HUDEP-2 (cell line): ENCODE measurements around the gene SULT1C2.
"Not testable (repeated sequence)": the region's sequence is repeated elsewhere in the genome, so short reads cannot be mapped to it uniquely, and the experiment has no call there.

Experiments used
- DNase-seq, 76 experiments: peaks; one replicate each; lab custom pipeline; 2025; ENCODE audit not compliant: unreplicated experiment in 76 of 76; lab: John Stamatoyannopoulos, UW

The SULT1C2 gene

DNA sequence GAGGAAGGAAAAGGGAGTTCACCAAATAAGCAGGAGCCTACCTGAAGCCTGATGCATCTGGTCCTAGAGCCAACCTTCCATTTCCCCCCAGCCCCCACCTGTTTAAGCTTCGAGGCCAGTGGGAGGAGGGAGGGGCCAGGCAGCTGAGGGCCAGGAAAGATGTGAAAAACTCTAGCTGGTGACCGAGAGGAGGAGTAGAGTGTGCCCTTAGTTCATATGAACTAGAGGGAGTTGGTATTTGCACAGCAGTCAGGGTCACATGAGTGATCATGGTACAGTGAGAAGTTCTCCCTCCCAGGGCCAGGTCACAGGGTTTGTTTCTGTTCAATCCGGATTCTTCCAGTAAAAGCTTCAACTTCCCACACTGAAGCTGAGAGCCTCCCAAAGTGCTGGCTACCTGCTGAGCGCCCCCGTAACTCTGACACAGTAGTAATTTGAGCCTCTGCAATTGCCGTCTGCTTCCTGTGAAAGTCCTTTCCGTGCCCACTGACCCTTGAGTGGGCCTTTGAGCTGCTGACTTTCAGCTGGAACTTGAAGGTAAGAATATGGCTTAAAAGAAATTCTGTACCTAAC is at the start of gene SULT1C2:
SULT1C2 (plus strand) TSS at position 362 of the 573 bp plus-strand sequence. CDS start 4,773 bp downstream, outside the sequence.
- no peak for DNase-seq

DNA sequence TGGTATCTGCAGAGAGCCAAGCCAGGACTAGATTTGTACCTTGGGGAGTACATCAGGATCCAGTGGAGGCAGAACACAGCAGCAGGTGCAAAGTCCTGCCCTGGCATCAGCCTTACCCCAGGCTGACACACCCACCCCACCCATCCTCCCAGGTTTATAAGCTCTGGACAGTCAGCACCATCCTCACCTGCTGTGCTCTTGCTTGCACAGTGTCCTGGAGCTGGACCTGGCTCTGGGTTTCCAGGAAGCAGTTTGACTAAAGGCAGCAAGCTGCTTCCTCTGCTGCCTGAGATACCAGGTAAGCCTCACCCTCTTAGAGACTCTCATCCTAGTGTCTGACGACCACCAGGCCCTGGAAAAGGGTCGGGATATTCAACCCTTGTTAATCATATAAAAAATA is 48.9 kb upstream of the SULT1C2 start, which contains the start of gene SULT1C3:
SULT1C3 (plus strand) TSS at position 183 of the 400 bp plus-strand sequence. CDS start 7,227 bp downstream, outside the sequence.
- DNase-seq = no peak

DNA sequence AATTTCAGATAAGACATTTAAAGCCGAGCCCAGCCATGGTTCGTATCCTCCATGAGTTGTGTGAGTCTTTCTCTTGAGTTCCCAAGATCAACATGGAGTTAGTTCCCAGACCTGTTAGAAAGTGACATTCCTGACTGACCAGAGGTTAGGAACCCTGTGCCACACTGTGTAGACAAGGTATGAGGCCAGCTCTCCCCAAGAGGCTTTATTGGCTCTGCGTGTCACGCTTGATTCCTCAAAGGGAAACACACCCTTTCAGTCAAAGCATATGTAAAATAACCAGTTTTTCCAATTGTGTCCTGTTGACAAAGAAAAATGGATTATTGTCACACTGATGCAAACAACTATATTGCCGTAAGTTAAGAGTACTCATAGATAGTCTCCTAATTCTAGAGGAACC is 47.7 kb upstream of the SULT1C2 start:
- no peak for DNase-seq

DNA sequence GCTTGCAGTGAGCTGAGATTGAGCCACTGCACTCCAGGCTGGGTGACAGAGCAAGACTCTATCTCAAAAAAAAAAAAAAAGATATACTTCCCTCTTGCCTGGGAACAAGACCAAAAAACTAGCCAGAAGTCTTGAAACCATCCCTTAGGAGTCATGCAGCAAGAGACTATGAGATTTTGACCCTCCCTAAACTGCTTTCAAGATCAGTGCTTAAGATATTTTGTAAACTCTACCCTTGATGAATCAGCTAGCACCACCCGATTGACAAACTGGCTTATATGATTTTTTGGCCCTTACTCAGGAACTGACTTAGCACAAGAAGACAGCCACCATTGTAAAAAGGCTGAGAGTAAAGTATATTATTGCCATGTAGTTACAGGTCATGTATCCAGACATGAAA is 45.1 kb upstream of the SULT1C2 start:
- DNase-seq = no peak

DNA sequence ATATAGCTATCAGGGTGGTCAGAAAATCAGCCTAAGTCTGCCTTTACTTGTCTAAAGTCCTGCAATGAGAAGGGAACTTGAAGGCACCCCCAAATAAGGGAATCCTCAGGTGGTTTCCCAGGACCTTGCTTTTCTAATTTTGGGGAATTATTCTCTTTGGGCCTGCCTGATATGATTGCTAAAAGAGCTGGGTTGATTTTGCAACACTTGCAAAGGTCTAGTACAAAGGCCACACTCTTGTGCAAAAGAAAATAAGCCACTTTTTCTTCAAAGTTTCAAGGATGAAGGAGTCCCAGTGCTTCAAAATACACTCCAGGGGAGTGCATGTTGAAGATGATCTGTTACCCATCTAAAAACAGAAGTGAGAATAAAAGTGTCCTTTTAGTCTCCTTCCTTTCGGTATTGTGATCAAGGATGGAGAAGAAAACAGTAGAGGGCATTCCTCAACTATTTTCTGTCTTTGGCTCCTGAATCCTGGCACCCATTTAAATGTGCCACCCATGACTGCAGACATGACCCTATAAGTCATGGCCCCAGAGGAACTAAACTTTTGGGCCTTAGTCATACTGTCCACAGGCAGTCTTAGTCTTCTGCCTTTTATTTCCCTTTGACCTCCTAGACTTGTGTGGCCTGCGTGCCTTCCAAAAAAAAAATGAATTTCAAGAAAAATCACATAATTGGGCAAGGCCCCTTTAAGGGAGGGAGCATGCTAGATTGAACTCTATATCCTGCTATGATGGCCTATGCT is 43.9 kb upstream of the SULT1C2 start:
- DNase-seq = no peak

DNA sequence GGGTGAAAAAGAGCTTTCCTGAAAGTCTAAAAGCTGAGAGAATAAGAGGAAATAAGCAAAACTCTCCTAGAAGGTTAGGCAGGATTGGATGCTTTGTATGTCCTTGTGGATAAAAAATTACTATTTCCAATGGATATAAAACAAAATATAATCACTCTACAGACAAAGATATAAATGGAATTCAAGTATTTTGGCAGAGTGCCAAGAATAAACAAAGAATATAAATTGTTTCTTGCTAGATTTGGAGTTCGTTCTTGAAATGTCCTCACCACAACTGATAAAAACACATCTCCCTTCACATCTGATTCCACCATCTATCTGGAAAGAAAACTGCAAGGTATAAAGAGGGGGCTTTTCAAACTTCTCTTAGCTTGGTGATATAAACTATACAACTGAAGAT is 35.6 kb upstream of the SULT1C2 start:
- DNase-seq = no peak

DNA sequence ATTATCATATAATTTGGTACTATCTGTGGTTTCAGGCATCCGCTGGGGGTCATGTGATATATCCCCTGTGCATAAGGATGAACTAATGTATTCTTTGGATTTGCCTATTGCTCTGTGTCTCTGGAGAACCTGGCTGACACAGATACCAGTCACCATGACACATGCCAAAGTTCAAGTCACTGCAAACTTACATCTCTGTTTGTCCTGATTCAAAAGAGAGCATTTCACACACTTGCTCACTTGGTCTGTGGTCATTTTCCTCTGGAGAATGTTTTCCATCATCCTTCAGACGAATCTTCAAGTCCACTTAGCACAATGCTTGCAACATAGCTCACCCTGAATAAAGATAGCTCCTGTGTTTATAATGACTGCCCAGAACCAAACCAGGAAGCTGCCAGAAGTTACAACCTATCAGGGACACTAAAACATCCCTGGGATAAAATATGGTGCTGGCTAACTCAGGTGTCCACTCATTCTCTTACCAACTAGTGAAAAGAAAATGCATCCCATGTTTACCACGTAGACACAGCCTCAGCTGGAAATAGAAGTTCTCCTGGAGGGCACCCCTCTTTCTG is 30.9 kb upstream of the SULT1C2 start:
- no peak for DNase-seq

DNA sequence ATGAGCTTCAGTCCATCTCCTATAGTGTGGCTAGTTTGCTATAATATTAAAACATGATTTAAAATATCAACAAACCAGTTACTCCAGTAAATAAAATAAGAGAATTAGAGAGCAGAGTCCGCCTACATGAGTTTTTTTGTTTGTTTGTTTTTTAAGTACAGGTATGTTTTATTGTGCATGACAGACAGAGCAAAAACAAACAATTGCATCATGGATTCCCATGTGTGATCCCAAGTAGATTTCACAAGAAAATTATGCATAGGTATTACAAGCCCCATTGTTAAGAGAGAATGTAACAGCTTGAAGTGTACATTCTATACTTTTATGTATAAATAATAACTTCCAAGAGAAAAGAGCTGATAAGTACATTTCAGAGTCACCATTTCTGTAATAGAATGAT is 27.9 kb upstream of the SULT1C2 start:
- no peak for DNase-seq

DNA sequence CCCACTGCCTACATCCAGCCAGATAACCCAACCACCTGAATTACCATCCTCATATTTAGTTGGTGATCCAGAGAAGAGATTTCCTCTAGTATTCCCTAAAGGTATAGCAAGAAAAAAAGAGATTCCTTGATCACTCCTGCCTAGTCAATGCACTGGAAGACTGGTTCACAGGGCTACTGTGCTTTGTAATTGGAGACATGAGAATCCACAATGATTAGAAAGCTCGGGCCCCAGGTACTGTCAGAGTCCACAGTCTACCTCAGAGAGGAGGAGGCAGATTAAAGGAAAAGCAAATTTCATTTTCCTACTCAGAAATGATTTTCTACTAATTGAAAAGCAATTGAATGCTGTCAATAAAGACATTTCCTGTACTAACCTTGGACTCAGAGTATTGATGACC is 26.7 kb upstream of the SULT1C2 start:
- no peak for DNase-seq

DNA sequence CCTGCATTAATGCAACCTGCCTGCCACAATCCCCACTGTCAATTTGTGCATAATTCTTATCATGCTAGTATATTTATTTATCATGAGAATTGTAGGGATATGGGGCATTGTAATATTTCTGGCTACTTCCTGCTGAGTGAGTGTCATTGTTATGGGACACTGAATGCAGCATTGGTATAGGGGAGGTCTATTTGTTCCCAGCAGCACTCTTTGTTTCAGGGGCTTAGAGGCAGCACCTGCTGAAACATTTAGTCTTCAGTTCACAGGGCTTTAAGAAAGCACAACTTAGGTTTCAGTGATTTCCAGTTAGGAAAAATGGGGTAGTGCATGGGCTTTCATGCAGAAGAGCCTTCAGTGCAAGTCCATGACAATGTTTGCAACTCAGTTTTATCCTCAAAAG is 25.3 kb upstream of the SULT1C2 start:
- DNase-seq = peak in 1 of 76 experiments; percentile 1

DNA sequence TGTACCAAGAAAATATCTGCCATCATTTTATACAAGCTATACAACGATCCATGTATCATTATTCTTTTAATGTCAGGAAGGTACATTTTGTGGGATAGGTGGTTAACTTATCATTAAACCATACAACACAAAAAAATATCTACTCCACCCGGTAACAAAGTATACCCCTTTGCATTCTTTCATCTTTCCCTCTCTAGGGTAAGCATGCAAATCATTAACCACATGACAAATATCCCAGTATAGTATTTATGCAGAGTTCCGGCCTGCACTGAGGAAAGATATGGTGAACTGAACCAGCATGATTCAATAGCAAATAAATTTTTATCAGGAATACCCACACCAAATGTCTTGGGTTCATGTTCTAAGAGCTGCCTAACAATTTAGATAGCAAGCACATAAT is 22.5 kb upstream of the SULT1C2 start:
- DNase-seq = no peak

DNA sequence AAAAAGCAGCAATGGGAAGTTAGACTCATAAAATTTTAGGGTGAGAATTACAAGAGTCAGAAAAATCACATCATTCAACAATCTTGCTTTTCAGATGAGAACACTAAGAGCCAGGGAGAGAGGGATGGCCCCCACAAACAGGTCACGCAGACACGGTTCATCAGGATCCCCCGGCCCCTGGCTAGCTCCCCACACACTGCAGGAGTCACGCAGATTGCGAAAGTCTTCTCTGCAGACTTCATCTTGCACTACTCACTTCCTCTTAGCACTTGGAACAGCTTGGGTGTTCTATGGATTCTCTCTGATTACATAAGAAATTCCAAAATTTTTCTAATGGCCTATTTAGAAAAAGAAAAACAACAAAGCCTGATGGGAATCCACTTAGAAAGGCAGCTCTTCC is 21.6 kb upstream of the SULT1C2 start:
- DNase-seq = no peak

DNA sequence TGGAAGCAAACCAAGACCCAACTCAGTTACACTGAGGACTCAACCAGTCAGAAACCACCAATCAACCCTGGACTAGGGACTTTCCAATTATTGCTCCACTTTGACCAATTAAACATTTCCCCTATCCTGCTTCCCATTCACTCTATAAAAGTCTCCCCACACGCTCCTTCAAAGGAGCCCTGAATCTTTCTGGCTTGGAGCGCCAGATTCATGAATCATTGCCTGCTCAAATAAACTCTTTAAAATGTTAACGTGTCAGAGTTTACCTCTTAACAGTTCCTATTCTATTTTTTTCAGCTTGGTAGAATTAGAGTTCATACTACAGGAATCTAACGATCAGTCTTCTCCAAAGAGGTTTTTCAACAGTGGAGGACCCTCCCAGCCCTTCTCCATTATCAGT is 20.7 kb upstream of the SULT1C2 start:
- no peak for DNase-seq

DNA sequence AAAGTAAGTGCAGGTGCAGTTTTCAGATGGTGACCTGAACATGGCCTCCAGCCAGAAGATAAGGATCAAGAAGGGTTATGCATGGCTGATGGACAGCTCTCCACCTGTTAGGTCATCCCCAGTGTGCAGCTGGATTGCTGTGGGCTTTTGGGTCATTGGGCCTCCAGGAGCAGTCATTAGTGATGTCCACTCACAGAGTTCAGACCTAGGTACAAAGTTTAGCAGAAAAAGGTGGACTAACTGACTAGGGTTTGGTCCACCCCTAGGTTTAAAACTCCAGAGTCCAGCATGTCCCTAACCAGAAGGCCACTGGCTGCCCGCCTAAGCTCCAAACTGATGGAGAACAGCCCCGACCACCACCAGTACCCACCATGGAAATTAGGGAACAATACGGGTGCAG is 18.3 kb upstream of the SULT1C2 start:
- DNase-seq = no peak

DNA sequence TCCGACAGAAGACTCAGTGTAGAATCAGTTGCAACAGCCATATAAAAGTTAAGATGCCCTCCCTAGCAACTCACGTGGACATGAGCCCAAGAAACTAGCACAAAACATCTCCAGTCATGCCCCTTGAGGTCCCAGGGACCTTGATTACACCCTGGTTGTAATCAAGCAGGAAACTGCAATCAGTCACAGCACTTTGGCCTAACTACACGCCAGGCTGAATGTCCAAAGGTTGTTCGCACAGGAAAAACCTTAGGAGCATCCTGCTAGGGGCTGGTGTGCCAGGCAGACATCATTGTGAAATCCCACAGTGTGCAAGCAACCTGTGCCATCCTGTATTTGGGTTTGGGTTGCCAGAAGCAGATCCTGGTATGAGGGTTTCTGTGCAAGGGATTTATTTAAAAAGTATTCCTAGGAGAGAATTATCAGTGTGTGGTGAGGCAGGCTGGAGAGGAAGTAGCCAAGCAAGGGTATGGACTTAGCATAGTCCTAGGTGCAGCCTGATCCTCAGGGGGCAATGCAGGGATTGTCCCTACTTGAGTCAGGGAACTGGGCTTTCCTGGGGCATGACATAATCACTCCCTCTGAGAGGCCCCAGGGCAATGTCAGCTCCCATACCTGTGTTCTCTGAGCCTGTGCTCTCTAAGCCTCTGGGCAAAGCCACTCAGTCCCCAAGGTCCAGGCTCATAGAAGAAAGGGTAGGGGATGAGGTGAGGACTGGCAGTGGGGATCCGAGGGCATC is 17.8 kb upstream of the SULT1C2 start:
- DNase-seq = no peak

DNA sequence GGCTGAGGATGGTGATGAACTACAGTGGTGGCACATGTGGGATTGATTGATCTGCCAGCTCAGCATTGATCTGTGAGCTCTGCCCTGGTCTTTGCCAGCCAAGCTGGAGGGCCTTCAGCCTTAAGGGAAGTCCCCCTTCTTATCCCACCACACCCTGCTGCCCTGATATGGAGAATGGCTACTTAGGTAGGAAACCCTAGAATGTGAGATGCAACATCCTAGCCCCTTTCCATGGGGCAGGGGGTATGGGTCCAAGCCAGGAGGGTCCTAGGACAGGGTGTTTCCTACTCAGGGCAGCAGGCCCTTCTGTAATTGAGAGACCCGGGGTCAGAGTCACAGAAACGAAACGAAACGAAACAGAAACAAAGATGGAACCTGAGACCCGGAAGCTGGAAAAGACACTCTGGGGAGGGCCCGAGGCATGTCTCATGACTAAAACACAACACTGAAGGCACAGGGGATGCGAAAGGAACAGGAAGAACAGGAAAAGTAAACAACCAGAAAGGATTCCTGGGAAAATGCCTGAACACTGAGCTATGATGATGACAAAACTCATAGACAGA is 16.9 kb upstream of the SULT1C2 start:
- DNase-seq = no peak

DNA sequence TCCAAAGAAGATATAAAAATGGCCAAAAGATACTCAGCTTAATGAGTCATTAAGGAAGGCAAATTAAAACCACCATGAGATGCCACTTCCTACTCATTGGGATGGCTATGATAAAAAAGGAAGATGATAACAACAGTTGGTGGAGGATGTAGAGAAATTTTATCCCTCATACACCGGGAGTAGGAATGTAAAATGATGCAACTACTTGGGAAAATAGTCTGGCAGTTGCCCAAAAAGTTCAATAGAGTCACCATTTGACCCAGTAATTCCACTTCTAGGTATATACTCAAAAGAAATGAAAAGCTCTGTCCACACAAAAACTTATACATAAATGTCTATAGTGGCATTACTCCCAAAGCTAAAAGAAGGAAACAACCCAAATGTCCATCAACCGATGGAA is 10.1 kb upstream of the SULT1C2 start:
- no peak for DNase-seq

DNA sequence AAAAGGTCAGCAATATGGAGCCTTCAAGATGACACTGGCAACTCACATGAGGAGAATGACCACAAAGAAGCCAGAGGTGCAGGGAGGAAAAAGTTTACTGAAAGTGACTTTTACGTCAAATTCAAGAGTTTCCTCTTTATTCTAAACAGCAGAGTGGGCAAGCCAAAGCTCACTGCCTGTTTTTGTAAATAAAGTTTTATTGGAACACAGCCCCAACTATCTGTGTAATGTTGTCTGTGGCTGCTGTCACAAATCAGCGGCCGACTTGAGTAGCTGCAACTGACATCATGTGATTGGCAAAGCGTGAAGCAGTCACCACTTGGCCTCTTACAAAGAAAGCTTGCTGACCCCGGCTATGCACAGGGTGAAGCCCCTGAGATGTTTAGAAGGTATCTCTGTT is 9.2 kb upstream of the SULT1C2 start:
- no peak for DNase-seq

DNA sequence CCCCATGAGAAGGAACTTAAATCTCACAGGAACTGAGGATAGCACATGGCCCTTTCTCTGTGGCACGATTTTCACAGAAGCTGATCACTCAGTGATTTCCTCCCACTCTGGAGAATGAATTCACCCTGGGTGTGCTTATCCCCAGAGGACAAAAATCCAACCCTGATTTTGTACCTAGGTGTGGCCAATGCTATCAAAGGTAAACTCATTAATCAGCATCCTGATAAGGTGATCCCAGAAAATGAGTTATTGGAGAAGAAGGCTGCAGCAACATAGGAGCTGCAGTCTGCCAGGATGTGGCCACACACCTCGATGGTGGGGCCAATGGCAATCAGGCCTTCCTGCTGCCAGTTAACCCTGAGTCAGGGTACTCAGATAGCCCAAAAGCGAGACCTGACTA is 8.2 kb upstream of the SULT1C2 start:
- no peak for DNase-seq

DNA sequence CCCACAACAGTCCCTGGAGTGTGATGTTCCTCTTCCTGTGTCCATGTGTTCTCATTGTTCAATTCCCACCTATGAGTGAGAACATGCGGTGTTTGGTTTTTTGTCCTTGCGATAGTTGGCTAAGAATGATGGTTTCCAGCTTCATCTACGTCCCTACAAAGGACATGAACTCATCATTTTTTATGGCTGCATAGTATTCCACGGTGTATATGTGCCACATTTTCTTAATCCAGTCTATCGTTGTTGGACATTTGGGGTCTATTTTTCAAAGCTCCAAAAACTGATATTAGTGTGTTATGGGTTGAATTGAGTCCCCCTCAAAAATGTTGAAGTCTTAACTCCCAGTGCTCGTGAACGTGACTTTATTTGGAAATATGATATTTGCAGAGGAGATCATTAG is 4.1 kb upstream of the SULT1C2 start:
- DNase-seq = not testable (repeated sequence)

DNA sequence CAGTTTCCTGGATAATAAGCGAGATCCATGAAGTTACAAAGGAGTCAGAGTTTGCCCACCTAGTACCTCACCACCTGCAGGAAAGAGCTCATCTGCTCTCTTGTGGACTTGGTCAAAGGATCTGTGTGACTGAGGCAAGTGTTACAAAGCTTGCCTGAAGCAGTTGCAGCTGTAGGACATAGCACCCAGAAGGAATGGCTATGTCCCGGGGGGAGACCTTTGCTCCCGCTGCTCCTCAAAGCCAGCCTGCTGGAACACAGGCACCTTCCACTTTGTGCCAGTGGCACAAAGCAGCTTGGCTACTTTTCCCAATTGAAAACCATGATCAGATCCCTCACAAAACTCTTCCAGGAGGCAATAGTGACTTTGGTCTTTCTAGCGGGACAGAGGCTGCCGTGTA is 3.1 kb upstream of the SULT1C2 start:
- DNase-seq = no peak
